GM12878 (cell line): Measurements from ENCODE around the gene CFAP45. TPM values are rescaled to one million over a fixed set of nuclear protein-coding genes. Genes with fewer than 3 reads are reported as not detected.

Source experiments
- ATAC-seq: fragments of 200-7000 bp; cut with Tn5 transposase; 3 replicates; pipeline ENCODE4 v1.9.1; 2020; ENCODE audit warnings: mild to moderate bottlenecking, moderate library complexity
- BruUV-seq: library from RNA; stranded (reverse); fragments of 400-500 nt; replicated peaks from 2 replicates; lab custom pipeline; 2021; lab: Mats Ljungman, UMichigan
- CTCF ChIA-PET: fragments of 300-600 bp; sonication (Branson Sonifier 250); formaldehyde crosslinking; extraction: SDS; loops from one replicate; lab custom pipeline; 2021; ENCODE audit warnings: inconsistent platforms; lab: Yijun Ruan, JAX
- POLR2A ChIA-PET: fragments of 350-600 bp; formaldehyde crosslinking; extraction: SDS; loops from one replicate; lab custom pipeline; 2021; ENCODE audit warnings: inconsistent platforms; lab: Charles Lee
- RAD21 ChIA-PET: fragments of 300-600 bp; sonication (Branson Sonifier 250); formaldehyde crosslinking; loops from one replicate; lab custom pipeline; 2023; ENCODE audit warnings: antibody characterized with exemption; ENCODE audit not compliant: unreplicated experiment; lab: Charles Lee
- SMC1A ChIA-PET: fragments of 300-600 bp; sonication (Branson Sonifier 250); formaldehyde crosslinking; loops from one replicate; lab custom pipeline; 2023; ENCODE audit not compliant: unreplicated experiment, uncharacterized antibody; lab: Charles Lee
- DNase-seq: peaks from one replicate; pipeline ENCODE4 v3.0.0-alpha.2; 2011; ENCODE audit warnings: low read depth, low spot score
- FAIRE-seq: peaks from 3 replicates; lab custom pipeline; 2011; peaks lifted over from hg19 to GRCh38; lab: Jason Lieb, UNC
- H2AFZ ChIP-seq: 2 replicates; pipeline ENCODE4 v1.6.0; 2011; ENCODE audit warnings: low read depth, low read length, control low read depth; ENCODE audit not compliant: control insufficient read depth
- H3K27ac ChIP-seq: 2 replicates; pipeline ENCODE4 v1.5.1; 2011; ENCODE audit warnings: control low read depth; ENCODE audit not compliant: control insufficient read depth, insufficient read depth
- H3K27me3 ChIP-seq, 2 experiments: replicated peaks in 1 of 2; 2 replicates each; pipeline versions ENCODE4 v1.6.0 to v1.6.1; 2011; ENCODE audit warnings: low read length in 1 of 2; ENCODE audit not compliant: control insufficient read depth in 2 of 2, insufficient read depth in 2 of 2
- H3K36me3 ChIP-seq, 2 experiments: 2 replicates each; pipeline ENCODE4 v1.5.1; 2011; ENCODE audit warnings: low read length in 1 of 2; ENCODE audit not compliant: control insufficient read depth in 2 of 2, insufficient read depth in 2 of 2
- H3K4me1 ChIP-seq: 2 replicates; pipeline ENCODE4 v1.6.1; 2011; ENCODE audit warnings: mild to moderate bottlenecking, low read length, moderate library complexity, mixed read lengths; ENCODE audit not compliant: control insufficient read depth, insufficient read depth
- H3K4me2 ChIP-seq: 2 replicates; pipeline ENCODE4 v1.6.0; 2011; ENCODE audit warnings: control low read depth; ENCODE audit not compliant: control insufficient read depth, insufficient read depth
- H3K4me3 ChIP-seq: fragments of 200-600 bp; sonication (generic); 2 replicates; pipeline ENCODE4 v1.5.1; 2016
- H3K79me2 ChIP-seq: 2 replicates; pipeline ENCODE4 v1.6.0; 2011; ENCODE audit warnings: low read length; ENCODE audit not compliant: control insufficient read depth, insufficient read depth
- H3K9ac ChIP-seq: 2 replicates; pipeline ENCODE4 v1.8.0; 2011; ENCODE audit warnings: low read length, control low read depth, mixed read lengths; ENCODE audit not compliant: control insufficient read depth, insufficient read depth
- H3K9me3 ChIP-seq: replicated peaks from 3 replicates; pipeline ENCODE4 v1.5.1; 2011; ENCODE audit warnings: mild to moderate bottlenecking, low read length; ENCODE audit not compliant: control insufficient read depth, insufficient read depth
- H4K20me1 ChIP-seq: 2 replicates; pipeline ENCODE4 v1.6.0; 2011; ENCODE audit not compliant: control insufficient read depth, insufficient read depth
- ATF7 ChIP-seq: fragments of 450-650 bp; IDR thresholded peaks from 2 replicates; pipeline ENCODE4 v1.6.1; 2016; ENCODE audit warnings: low read depth, mild to moderate bottlenecking
- BCL3 ChIP-seq: IDR thresholded peaks from 2 replicates; pipeline ENCODE4 v1.6.1; 2011; ENCODE audit warnings: borderline replicate concordance, low read depth, mild to moderate bottlenecking, moderate library complexity, low read length; ENCODE audit not compliant: insufficient read depth, poor library complexity, severe bottlenecking
- CUX1 ChIP-seq: IDR thresholded peaks from 2 replicates; pipeline ENCODE4 v1.6.1; 2012; ENCODE audit warnings: improper control_type of control experiment, low read depth, low read length; ENCODE audit not compliant: insufficient replicate concordance
- FOXK2 ChIP-seq: fragments of 450-650 bp; IDR thresholded peaks from 2 replicates; pipeline ENCODE4 v1.6.1; 2017; ENCODE audit warnings: mild to moderate bottlenecking, moderate library complexity
- HDGF ChIP-seq: fragments of 450-650 bp; IDR thresholded peaks from 2 replicates; pipeline ENCODE4 v1.6.1; 2016; ENCODE audit warnings: antibody characterized with exemption
- IRF3 ChIP-seq: fragments of 450-650 bp; IDR thresholded peaks from 2 replicates; pipeline ENCODE4 v1.6.1; 2014; ENCODE audit warnings: mild to moderate bottlenecking
- JUNB ChIP-seq: IDR thresholded peaks from 2 replicates; pipeline ENCODE4 v1.6.1; 2016; ENCODE audit warnings: antibody characterized with exemption, mild to moderate bottlenecking
- MYC ChIP-seq: IDR thresholded peaks from 2 replicates; pipeline ENCODE4 v1.6.1; 2011; ENCODE audit warnings: mild to moderate bottlenecking, low read length, moderate library complexity, inconsistent platforms; ENCODE audit not compliant: insufficient read depth, insufficient replicate concordance, insufficient read length, severe bottlenecking
- RELB ChIP-seq: fragments of 450-650 bp; IDR thresholded peaks from 2 replicates; pipeline ENCODE4 v1.6.1; 2017; ENCODE audit warnings: low read depth, mild to moderate bottlenecking, moderate library complexity
- TAF1 ChIP-seq: IDR thresholded peaks from 2 replicates; pipeline ENCODE4 v1.6.1; 2011; ENCODE audit warnings: mild to moderate bottlenecking, low read depth, low read length, borderline replicate concordance
- TCF7 ChIP-seq: IDR thresholded peaks from 2 replicates; pipeline ENCODE4 v1.6.1; 2014; ENCODE audit warnings: antibody characterized with exemption, borderline replicate concordance
- USF2 ChIP-seq: IDR thresholded peaks from 2 replicates; pipeline ENCODE4 v1.6.1; 2011; ENCODE audit warnings: low read depth, low read length, improper control_type of control experiment, borderline replicate concordance
- ZNF207 ChIP-seq: fragments of 450-650 bp; IDR thresholded peaks from 2 replicates; pipeline ENCODE4 v1.6.1; 2014; ENCODE audit warnings: antibody characterized with exemption, mild to moderate bottlenecking, borderline replicate concordance
- ZNF384 ChIP-seq: IDR thresholded peaks from 2 replicates; pipeline ENCODE4 v1.6.1; 2012; ENCODE audit warnings: low read depth, mild to moderate bottlenecking, low read length, improper control_type of control experiment, borderline replicate concordance
- WGBS: methylation state at CpG from one replicate; pipeline ENCODE4 v1.1.6; 2016; ENCODE audit warnings: low lambda C conversion rate; ENCODE audit not compliant: insufficient replicate concordance, insufficient coverage; ENCODE audit errors: missing lambda C conversion rate; 5-methylcytosine and 5-hydroxymethylcytosine counted together
- in situ Hi-C: fragments of 300-500 bp; cut with MboI; formaldehyde crosslinking; loops from 9 replicates; pipeline ENCODE4 v1.14.3; 2018; ENCODE audit warnings: mixed read lengths
- intact Hi-C: fragments of 100-400 bp; cut with micrococcal nuclease; formaldehyde crosslinking; loops from one replicate; pipeline ENCODE4 v1.14.2; 2022; ENCODE audit not compliant: unreplicated experiment
- polyA plus RNA-seq, 11 experiments: library from polyadenylated mRNA; depleted of rRNA in 4 of 11; unstranded in 6 of 11; stranded (reverse) in 5 of 11; fragments of >200 nt; fragmentation: Nextera tagmentation in 4 of 11; fragmentation: Illumina TruSeq in 1 of 11; extraction: Ambion mirVana in 4 of 11; extraction: Trizol in 1 of 11; gene quantifications; 1 replicate in 1 of 11; 2 replicates in 10 of 11; pipeline versions ENCODE4 v1.2.1 to v1.2.3, GENCODE V29; 2011 to 2016; ENCODE audit warnings: inconsistent platforms in 2 of 11, missing spikeins in 2 of 11, low read depth in 1 of 11
- total RNA-seq, 4 experiments: library from RNA; depleted of rRNA in 3 of 4; stranded (reverse); fragments of >200 nt in 3 of 4; fragmentation: Illumina TruSeq in 1 of 4; extraction: Trizol in 1 of 4; gene quantifications; 2 replicates each; pipeline versions ENCODE4 v1.2.1 to v1.2.3, GENCODE V29; 2013 to 2021

CFAP45 gene
- total and polyA plus RNA-seq, 10 of the 15 experiments (the other 5 are each of a cell fraction or from before 2014, with no cell fraction given) = 0.43 to 0.91 (median 0.67) TPM

GRCh38 chr1:159941141-159941540 is 41.2 kb upstream of the CFAP45 start:
- no peak overlapping the region for H3K27ac ChIP-seq
- ChIA-PET POLR2A (no interaction called here), SMC1A (interaction anchor here (0.5 to 2.7 kb wide), 4 partner anchors 16 to 1788 kb away, joined by 3 to 9 read pairs (median 4); partner anchors contain the start of gene TAGLN2), RAD21 (interaction anchor here (12.4 kb wide), 1 partner anchor 67 kb away, joined by 113 read pairs; no protein-coding TSS in a partner anchor), CTCF (interaction anchor here (1.0 to 22.4 kb wide), 3 partner anchors 10 to 63 kb away, joined by 3 to 422 read pairs (median 3); no protein-coding TSS in a partner anchor)
- H2AFZ ChIP-seq = no peak overlapping the region
- H3K9ac ChIP-seq = no peak overlapping the region
- no peaks in the 10 kb centered on the region for H3K79me2 ChIP-seq
- no TSS peak for BruUV-seq
- DNase-seq (no peak), FAIRE-seq (no peak), ATAC-seq (no peak)
- H3K9me3 ChIP-seq = no peaks in the 10 kb centered on the region
- 37% methylated on average over 5 of the region's 5 CpGs for WGBS
- H3K36me3 ChIP-seq = no peaks in the 10 kb centered on the region
- no peak overlapping the region for H3K4me3 ChIP-seq
- peaks cover 23% of the 10 kb centered on the region for H3K4me1 ChIP-seq
- no peak overlapping the region for H3K4me2 ChIP-seq
- H4K20me1 ChIP-seq = no peaks in the 10 kb centered on the region
- H3K27me3 ChIP-seq = peaks cover 6 to 21% of the 10 kb centered on the region in 2 experiments
- in situ Hi-C loops = no loop called here
- intact Hi-C loops = no loop called here
- TF ChIP-seq ZNF384 (no peak), CUX1 (no peak), HDGF (no peak), FOXK2 (no peak), JUNB (no peak), RELB (no peak), ATF7 (no peak), ZNF207 (no peak), TAF1 (no peak), TCF7 (no peak), IRF3 (no peak), MYC (no peak), USF2 (no peak), BCL3 (no peak)
